Panc1 (cell line): ENCODE measurements around the gene ZMIZ2.

ENCODE experiments used
- POLR2AphosphoS5 ChIP-seq: IDR thresholded peaks from 2 replicates; pipeline ENCODE4 v1.6.1; 2012; ENCODE audit warnings: mild to moderate bottlenecking, low read depth, low read length, moderate library complexity
- REST ChIP-seq, 2 experiments: IDR thresholded peaks; 2 replicates each; pipeline ENCODE4 v1.6.1; 2011 to 2012; ENCODE audit warnings: low read depth in 2 of 2, control low read depth in 1 of 2, low read length in 1 of 2, mild to moderate bottlenecking in 1 of 2, moderate library complexity in 1 of 2; ENCODE audit not compliant: insufficient read depth in 1 of 2
- TF ChIP-seq, protein P1 (sequence below): fragments of 450-650 bp; IDR thresholded peaks from 2 replicates; pipeline ENCODE4 v1.5.1; 2017; ENCODE audit warnings: mild to moderate bottlenecking

GRCh38 chr7:44761207-44762161 lies 12.8 kb downstream of the ZMIZ2 start:
- TF ChIP-seq, protein P1, sequence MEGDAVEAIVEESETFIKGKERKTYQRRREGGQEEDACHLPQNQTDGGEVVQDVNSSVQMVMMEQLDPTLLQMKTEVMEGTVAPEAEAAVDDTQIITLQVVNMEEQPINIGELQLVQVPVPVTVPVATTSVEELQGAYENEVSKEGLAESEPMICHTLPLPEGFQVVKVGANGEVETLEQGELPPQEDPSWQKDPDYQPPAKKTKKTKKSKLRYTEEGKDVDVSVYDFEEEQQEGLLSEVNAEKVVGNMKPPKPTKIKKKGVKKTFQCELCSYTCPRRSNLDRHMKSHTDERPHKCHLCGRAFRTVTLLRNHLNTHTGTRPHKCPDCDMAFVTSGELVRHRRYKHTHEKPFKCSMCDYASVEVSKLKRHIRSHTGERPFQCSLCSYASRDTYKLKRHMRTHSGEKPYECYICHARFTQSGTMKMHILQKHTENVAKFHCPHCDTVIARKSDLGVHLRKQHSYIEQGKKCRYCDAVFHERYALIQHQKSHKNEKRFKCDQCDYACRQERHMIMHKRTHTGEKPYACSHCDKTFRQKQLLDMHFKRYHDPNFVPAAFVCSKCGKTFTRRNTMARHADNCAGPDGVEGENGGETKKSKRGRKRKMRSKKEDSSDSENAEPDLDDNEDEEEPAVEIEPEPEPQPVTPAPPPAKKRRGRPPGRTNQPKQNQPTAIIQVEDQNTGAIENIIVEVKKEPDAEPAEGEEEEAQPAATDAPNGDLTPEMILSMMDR: no peak
- TF ChIP-seq POLR2AphosphoS5 (no peak), REST (IDR thresholded peaks at IDR 0.05; ENCODE audit: insufficient read depth in 1 of 2, low read depth in 2 of 2, low read length in 1 of 2) (no peak)
